OCI-LY3 (cell line): ENCODE results near the gene OOSP1.

ENCODE experiments used
- CTCF ChIP-seq: fragments of 200-600, 300-600 bp; sonication (generic); IDR thresholded peaks from 2 replicates; pipeline ENCODE4 v1.5.1; 2014; ENCODE audit warnings: antibody characterized with exemption, low read length, low read depth
- EZH2phosphoT487 ChIP-seq: fragments of 200-600 bp; shearing (Covaris generic); IDR thresholded peaks from 2 replicates; pipeline ENCODE4 v1.6.1; 2018; ENCODE audit warnings: antibody characterized with exemption, mixed run types, low read depth

DNA sequence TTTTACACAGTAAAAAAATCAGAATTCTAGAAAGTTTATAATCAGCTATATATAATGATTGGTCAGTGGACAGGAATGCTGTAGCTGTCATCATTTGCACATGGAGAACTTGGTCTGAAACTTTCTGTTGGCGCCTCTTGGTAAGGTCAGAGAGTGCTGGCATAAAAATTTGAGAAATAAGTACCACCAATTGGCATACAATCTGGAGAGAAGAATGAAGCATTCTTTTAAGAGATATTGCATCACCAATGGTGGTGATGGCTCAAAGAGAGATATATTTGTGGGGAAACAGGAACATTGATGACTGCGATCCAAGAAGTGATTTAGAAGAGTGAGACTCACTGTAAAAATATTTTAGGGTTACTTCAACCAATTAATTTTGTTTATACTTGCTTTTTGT, 19.8 kb upstream of the OOSP1 start:
- TF ChIP-seq CTCF, result no peak
- no peak for TF ChIP-seq EZH2phosphoT487
